Measurements from ENCODE around the gene KPRP.

Gene KPRP

GRCh38 chr1:152757747-152758146, at the start of gene KPRP:
TSS of gene KPRP (plus strand) at chr1:152758025. CDS start at chr1:152759589, 1,564 bp downstream.
- DNase-seq, result no peak

GRCh38 chr1:152718238-152718637, 39.6 kb upstream of the KPRP start:
- DNase-seq, result no peak

GRCh38 chr1:152725261-152725660, 32.6 kb upstream of the KPRP start:
- DNase-seq, result no peak

- no peak for DNase-seq
These were observed 28.8 kb upstream of the KPRP start for GRCh38 chr1:152728986-152729385.

- DNase-seq, result no peak
These were observed 22.2 kb upstream of the KPRP start for GRCh38 chr1:152735648-152736047.

- DNase-seq, result no peak
These were observed 19.8 kb upstream of the KPRP start for GRCh38 chr1:152737997-152738396.

GRCh38 chr1:152739841-152740240, 18.0 kb upstream of the KPRP start:
- no peak for DNase-seq

- no peak for DNase-seq
These were observed 16.2 kb upstream of the KPRP start for GRCh38 chr1:152741656-152742055.

GRCh38 chr1:152743371-152744145, 14.3 kb upstream of the KPRP start:
- DNase-seq, result no peak

- no peak for DNase-seq
These were observed 12.5 kb upstream of the KPRP start for GRCh38 chr1:152745289-152745704.

- no peak for DNase-seq
These were observed 11.9 kb upstream of the KPRP start for GRCh38 chr1:152745765-152746444.

GRCh38 chr1:152747831-152748230, 10.0 kb upstream of the KPRP start:
- no peak for DNase-seq

- DNase-seq, result no peak
These were observed 5.6 kb upstream of the KPRP start for GRCh38 chr1:152752225-152752624.

- no peak for DNase-seq
These were observed 4.2 kb upstream of the KPRP start for GRCh38 chr1:152753586-152753985.

- no peak for DNase-seq
These were observed 953 bp upstream of the KPRP start for GRCh38 chr1:152756872-152757271.

GRCh38 chr1:152758636-152759035, 811 bp downstream of the KPRP start:
- no peak for DNase-seq

- DNase-seq, result no peak
These were observed 1.8 kb downstream of the KPRP start for GRCh38 chr1:152759453-152760173.

- no peak for DNase-seq
These were observed 2.8 kb downstream of the KPRP start for GRCh38 chr1:152760551-152761190.

GRCh38 chr1:152761609-152762213, 3.9 kb downstream of the KPRP start:
- DNase-seq, result no peak

- no peak for DNase-seq
These were observed 11.2 kb downstream of the KPRP start for GRCh38 chr1:152768847-152769533.

- no peak for DNase-seq
These were observed 12.6 kb downstream of the KPRP start for GRCh38 chr1:152770411-152770810.

GRCh38 chr1:152774875-152775274, 17.1 kb downstream of the KPRP start, which contains the start of gene LCE1F:
TSS of gene LCE1F (plus strand) at chr1:152775140. CDS start at chr1:152776372, 1,232 bp downstream.
- DNase-seq, result no peak
